Caco-2 (cell line): ENCODE data around the gene MAX. TPM values are rescaled to one million over a fixed set of nuclear protein-coding genes. Genes with fewer than 3 reads are reported as not detected.

Source experiments
- BruUV-seq: library from RNA; stranded (reverse); fragments of 400-500 nt; replicated peaks from 2 replicates; lab custom pipeline; 2021; lab: Mats Ljungman, UMichigan
- CTCF ChIA-PET: fragments of 300-600 bp; sonication (Branson Sonifier 250); formaldehyde crosslinking; loops from one replicate; lab custom pipeline; 2022; ENCODE audit warnings: antibody characterized with exemption; lab: Charles Lee
- POLR2A ChIA-PET: fragments of 300-600 bp; sonication (Branson Sonifier 250); formaldehyde crosslinking; loops from one replicate; lab custom pipeline; 2022; ENCODE audit warnings: antibody characterized with exemption; lab: Charles Lee
- DNase-seq, 2 experiments: peaks; one replicate each; pipeline versions ENCODE4 v3.0.0 to v3.0.0-alpha.2; 2020 to 2022
- H3K27me3 ChIP-seq: replicated peaks from 2 replicates; pipeline ENCODE4 v1.6.0; 2011; ENCODE audit warnings: low read length; ENCODE audit not compliant: control insufficient read depth, insufficient read depth
- H3K36me3 ChIP-seq: 2 replicates; pipeline ENCODE4 v1.5.1; 2011; ENCODE audit warnings: low read length; ENCODE audit not compliant: control insufficient read depth, insufficient read depth
- H3K4me1 ChIP-seq: fragments of 250-450 bp; sonication (Bioruptor Pico); 2 replicates; pipeline ENCODE4 v1.5.1; 2020; ENCODE audit warnings: mild to moderate bottlenecking
- H3K4me3 ChIP-seq: 2 replicates; pipeline ENCODE4 v1.5.1; 2011; ENCODE audit warnings: low read depth, mild to moderate bottlenecking, control low read depth, low read length
- H3K9me3 ChIP-seq: fragments of 250-450 bp; sonication (Bioruptor Pico); 2 replicates; pipeline ENCODE4 v1.5.1; 2020; ENCODE audit warnings: mild to moderate bottlenecking, moderate library complexity
- H3K27ac Mint-ChIP-seq: one replicate; pipeline ENCODE4 v1.8.0; 2022; ENCODE audit warnings: mixed read lengths; ENCODE audit not compliant: unreplicated experiment
- H3K27me3 Mint-ChIP-seq: one replicate; pipeline ENCODE4 v1.8.0; 2022; ENCODE audit warnings: mixed read lengths; ENCODE audit not compliant: insufficient read depth, unreplicated experiment
- H3K36me3 Mint-ChIP-seq: one replicate; pipeline ENCODE4 v1.8.0; 2022; ENCODE audit warnings: mild to moderate bottlenecking, mixed read lengths; ENCODE audit not compliant: insufficient read depth, unreplicated experiment
- H3K4me1 Mint-ChIP-seq: one replicate; pipeline ENCODE4 v1.8.0; 2022; ENCODE audit warnings: low read depth, mixed read lengths; ENCODE audit not compliant: unreplicated experiment
- H3K4me3 Mint-ChIP-seq: one replicate; pipeline ENCODE4 v1.8.0; 2022; ENCODE audit warnings: mild to moderate bottlenecking, moderate library complexity, mixed read lengths; ENCODE audit not compliant: unreplicated experiment
- H3K9me3 Mint-ChIP-seq: one replicate; pipeline ENCODE4 v1.8.0; 2022; ENCODE audit warnings: mixed read lengths; ENCODE audit not compliant: unreplicated experiment
- CTCF ChIP-seq, 2 experiments: fragments of 200-600 bp in 1 of 2; IDR thresholded peaks; 1 replicate in 1 of 2; 2 replicates in 1 of 2; pipeline versions ENCODE4 v1.5.1 to v1.8.0; 2011 to 2022; ENCODE audit warnings: antibody characterized with exemption in 1 of 2, control low read depth in 1 of 2, inconsistent platforms in 1 of 2, low read depth in 1 of 2, low read length in 1 of 2, mild to moderate bottlenecking in 1 of 2, moderate library complexity in 1 of 2; ENCODE audit not compliant: insufficient read depth in 1 of 2, severe bottlenecking in 1 of 2, unreplicated experiment in 1 of 2
- intact Hi-C: fragments of 100-400 bp; cut with micrococcal nuclease; formaldehyde crosslinking; loops from one replicate; pipeline ENCODE4 v1.10.0; 2022; ENCODE audit not compliant: unreplicated experiment
- total RNA-seq: library from RNA; stranded (reverse); gene quantifications from 2 replicates; pipeline ENCODE4 v1.2.3, GENCODE V29; 2022

MAX gene
- total RNA-seq, 1 experiment from 2014 or later, result 53.5 TPM

GRCh38 chr14:65069874-65070413, 32.4 kb downstream of the MAX start:
- H3K4me3 Mint-ChIP-seq, result no peak overlapping the region
- H3K27me3 Mint-ChIP-seq, result no peaks in the 10 kb centered on the region
- Histone ChIP-seq H3K27me3 (no peaks in the 10 kb centered on the region), H3K4me3 (no peak overlapping the region), H3K36me3 (no peaks in the 10 kb centered on the region), H3K4me1 (no peaks in the 10 kb centered on the region), H3K9me3 (no peaks in the 10 kb centered on the region)
- no peak for DNase-seq
- TF ChIP-seq CTCF (IDR thresholded peaks at IDR 0.05; ENCODE audit: insufficient read depth in 1 of 2, low read depth in 1 of 2, low read length in 1 of 2, severe bottlenecking in 1 of 2, unreplicated experiment in 1 of 2), result no peak
- H3K4me1 Mint-ChIP-seq, result peaks cover 10% of the 10 kb centered on the region
- peaks cover 17% of the 10 kb centered on the region for H3K36me3 Mint-ChIP-seq
- H3K27ac Mint-ChIP-seq, result no peak overlapping the region
- ChIA-PET CTCF (interaction anchor here (0.7 kb wide), 1 partner anchor 763 kb away, joined by 3 read pairs; no protein-coding TSS in a partner anchor), POLR2A (no interaction called here)
- BruUV-seq, result no TSS peak
- H3K9me3 Mint-ChIP-seq, result no peaks in the 10 kb centered on the region
- intact Hi-C loops, result no loop called here

GRCh38 chr14:65065719-65066118, 36.6 kb downstream of the MAX start:
- Histone ChIP-seq H3K27me3 (no peaks in the 10 kb centered on the region), H3K4me3 (no peak overlapping the region), H3K9me3 (no peaks in the 10 kb centered on the region), H3K4me1 (no peaks in the 10 kb centered on the region), H3K36me3 (no peaks in the 10 kb centered on the region; the same call in 1 of the 2 replicates)
- Mint-ChIP-seq H3K36me3 (peaks cover 17% of the 10 kb centered on the region), H3K4me3 (no peak overlapping the region), H3K27ac (no peak overlapping the region), H3K9me3 (no peaks in the 10 kb centered on the region), H3K4me1 (no peaks in the 10 kb centered on the region), H3K27me3 (no peaks in the 10 kb centered on the region)
- DNase-seq, result no peak
- ChIA-PET CTCF (no interaction called here), POLR2A (no interaction called here)
- no peak for TF ChIP-seq CTCF (IDR thresholded peaks at IDR 0.05; ENCODE audit: insufficient read depth in 1 of 2, low read depth in 1 of 2, low read length in 1 of 2, severe bottlenecking in 1 of 2, unreplicated experiment in 1 of 2)
- intact Hi-C loops, result no loop called here
- no TSS peak for BruUV-seq

- CTCF ChIA-PET, result interaction anchor here (0.6 kb wide), 1 partner anchor 73 kb away, joined by 3 read pairs; no protein-coding TSS in a partner anchor
- H3K27ac Mint-ChIP-seq, result no peak overlapping the region
- H3K27me3 Mint-ChIP-seq, result no peaks in the 10 kb centered on the region
- no peaks in the 10 kb centered on the region for H3K27me3 ChIP-seq
- no peak for TF ChIP-seq CTCF (IDR thresholded peaks at IDR 0.05; ENCODE audit: insufficient read depth in 1 of 2, low read depth in 1 of 2, low read length in 1 of 2, severe bottlenecking in 1 of 2, unreplicated experiment in 1 of 2)
- H3K36me3 ChIP-seq, result no peaks in the 10 kb centered on the region; the same call in 1 of the 2 replicates
- no peak overlapping the region for H3K4me3 ChIP-seq
- no peak overlapping the region for H3K4me3 Mint-ChIP-seq
- no peaks in the 10 kb centered on the region for H3K4me1 Mint-ChIP-seq
- no peaks in the 10 kb centered on the region for H3K9me3 ChIP-seq
- peaks cover 14% of the 10 kb centered on the region for H3K36me3 Mint-ChIP-seq
- no peaks in the 10 kb centered on the region for H3K9me3 Mint-ChIP-seq
- H3K4me1 ChIP-seq, result no peaks in the 10 kb centered on the region
- BruUV-seq, result TSS peak; percentile 22
- POLR2A ChIA-PET, result no interaction called here
- intact Hi-C loops, result no loop called here
- DNase-seq, result no peak
Measured at GRCh38 chr14:65062096-65063075, 39.9 kb downstream of the MAX start.
